ENCODE data around the gene OS9.

DNA sequence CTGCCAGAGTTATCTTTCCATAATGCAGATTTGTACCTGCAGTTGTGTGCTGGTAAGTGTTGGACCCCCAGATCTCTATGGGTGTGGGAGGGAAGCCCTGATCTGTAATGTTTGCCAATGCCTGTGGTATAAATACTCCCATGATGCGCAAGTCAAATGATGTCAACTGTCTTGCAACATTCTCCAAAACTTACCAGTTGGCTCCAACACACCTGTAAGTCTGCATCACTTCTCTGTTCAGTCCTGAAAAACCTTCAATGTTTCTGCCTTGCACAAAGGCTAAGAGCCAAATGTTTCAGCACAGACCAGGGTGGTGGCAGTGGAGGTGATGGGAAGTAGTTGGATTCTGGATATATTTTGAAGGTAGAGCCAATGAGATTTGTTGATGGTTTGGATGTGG is 3.1 kb downstream of the OS9 start:
- TF ChIP-seq, protein P1, sequence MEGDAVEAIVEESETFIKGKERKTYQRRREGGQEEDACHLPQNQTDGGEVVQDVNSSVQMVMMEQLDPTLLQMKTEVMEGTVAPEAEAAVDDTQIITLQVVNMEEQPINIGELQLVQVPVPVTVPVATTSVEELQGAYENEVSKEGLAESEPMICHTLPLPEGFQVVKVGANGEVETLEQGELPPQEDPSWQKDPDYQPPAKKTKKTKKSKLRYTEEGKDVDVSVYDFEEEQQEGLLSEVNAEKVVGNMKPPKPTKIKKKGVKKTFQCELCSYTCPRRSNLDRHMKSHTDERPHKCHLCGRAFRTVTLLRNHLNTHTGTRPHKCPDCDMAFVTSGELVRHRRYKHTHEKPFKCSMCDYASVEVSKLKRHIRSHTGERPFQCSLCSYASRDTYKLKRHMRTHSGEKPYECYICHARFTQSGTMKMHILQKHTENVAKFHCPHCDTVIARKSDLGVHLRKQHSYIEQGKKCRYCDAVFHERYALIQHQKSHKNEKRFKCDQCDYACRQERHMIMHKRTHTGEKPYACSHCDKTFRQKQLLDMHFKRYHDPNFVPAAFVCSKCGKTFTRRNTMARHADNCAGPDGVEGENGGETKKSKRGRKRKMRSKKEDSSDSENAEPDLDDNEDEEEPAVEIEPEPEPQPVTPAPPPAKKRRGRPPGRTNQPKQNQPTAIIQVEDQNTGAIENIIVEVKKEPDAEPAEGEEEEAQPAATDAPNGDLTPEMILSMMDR (conservative IDR thresholded peaks at IDR 0.05) = no peak
- TF ChIP-seq ZFX (IDR thresholded peaks at IDR 0.05) = no peak
